GM23248 (cell line): ENCODE data around the gene RFX4. TPM values are rescaled to one million over a fixed set of nuclear protein-coding genes. Genes with fewer than 3 reads are reported as not detected.

Experiments used
- DNase-seq: peaks from one replicate; pipeline ENCODE4 v3.0.0-alpha.2; 2015
- H2AFZ ChIP-seq: fragments of 200-600 bp; sonication (generic); 2 replicates; pipeline ENCODE4 v1.6.1; 2016; ENCODE audit warnings: antibody characterized with exemption
- H3F3A ChIP-seq: fragments of 200-600 bp; sonication (generic); 2 replicates; pipeline ENCODE4 v1.6.1; 2016; ENCODE audit warnings: mild to moderate bottlenecking, antibody characterized with exemption, mixed run types; ENCODE audit not compliant: insufficient read depth
- H3K27ac ChIP-seq: fragments of 200-600 bp; sonication (generic); 2 replicates; pipeline ENCODE4 v1.5.1; 2016; ENCODE audit warnings: mild to moderate bottlenecking
- H3K27me3 ChIP-seq: fragments of 200-600 bp; sonication (generic); replicated peaks from 2 replicates; pipeline ENCODE4 v1.6.1; 2016; ENCODE audit warnings: mild to moderate bottlenecking; ENCODE audit not compliant: insufficient read depth
- H3K36me3 ChIP-seq: fragments of 200-600 bp; sonication (generic); 2 replicates; pipeline ENCODE4 v1.6.1; 2016; ENCODE audit warnings: low read depth, mild to moderate bottlenecking
- H3K4me1 ChIP-seq: fragments of 200-600 bp; sonication (generic); 2 replicates; pipeline ENCODE4 v1.6.1; 2016; ENCODE audit warnings: mild to moderate bottlenecking; ENCODE audit not compliant: insufficient read depth
- H3K4me2 ChIP-seq: fragments of 200-600 bp; sonication (generic); one replicate; pipeline ENCODE4 v1.6.1; 2016; ENCODE audit warnings: mild to moderate bottlenecking; ENCODE audit not compliant: unreplicated experiment
- H3K4me3 ChIP-seq: fragments of 200-600 bp; sonication (generic); 2 replicates; pipeline ENCODE4 v1.5.1; 2016; ENCODE audit warnings: mild to moderate bottlenecking
- H3K79me2 ChIP-seq: fragments of 200-600 bp; sonication (generic); 2 replicates; pipeline ENCODE4 v1.6.1; 2016; ENCODE audit warnings: mild to moderate bottlenecking; ENCODE audit not compliant: insufficient read depth
- H3K9ac ChIP-seq: fragments of 200-600 bp; sonication (generic); 2 replicates; pipeline ENCODE4 v1.6.1; 2016; ENCODE audit warnings: mild to moderate bottlenecking
- H3K9me2 ChIP-seq: fragments of 200-600 bp; sonication (generic); 2 replicates; pipeline ENCODE4 v1.6.1; 2016; ENCODE audit warnings: mixed run types, mild to moderate bottlenecking, moderate library complexity; ENCODE audit not compliant: insufficient read depth
- H3K9me3 ChIP-seq: fragments of 200-600 bp; sonication (generic); one replicate; pipeline ENCODE4 v1.6.1; 2017; ENCODE audit warnings: low read depth
- H4K20me1 ChIP-seq: fragments of 200-600 bp; sonication (generic); 2 replicates; pipeline ENCODE4 v1.6.0; 2016; ENCODE audit not compliant: insufficient read depth
- EZH2 ChIP-seq: fragments of 200-600 bp; sonication (generic); IDR thresholded peaks from 2 replicates; pipeline ENCODE4 v1.6.1; 2018; ENCODE audit warnings: antibody characterized with exemption, mild to moderate bottlenecking; ENCODE audit not compliant: insufficient read depth, poor library complexity, severe bottlenecking
- EZH2phosphoT487 ChIP-seq: fragments of 200-600 bp; sonication (generic); IDR thresholded peaks from 2 replicates; pipeline ENCODE4 v1.6.1; 2018; ENCODE audit warnings: antibody characterized with exemption, moderate library complexity, mild to moderate bottlenecking, low read depth; ENCODE audit not compliant: insufficient read depth
- WGBS, 2 experiments: methylation state at CpG; one replicate each; pipeline ENCODE4 v1.1.6; 2015 to 2017; ENCODE audit warnings: low lambda C conversion rate in 2 of 2, low coverage in 1 of 2; ENCODE audit errors: missing lambda C conversion rate in 2 of 2; 5-methylcytosine and 5-hydroxymethylcytosine counted together
- in situ Hi-C: fragments of 300-500 bp; cut with MboI; formaldehyde crosslinking; loops from 2 replicates; pipeline ENCODE4 v1.15.0; 2020
- polyA plus RNA-seq: library from polyadenylated mRNA; unstranded; fragments of >200 nt; fragmentation: Nextera tagmentation; extraction: Ambion mirVana; gene quantifications from 2 replicates; pipeline ENCODE4 v1.2.1, GENCODE V29; 2016
- total RNA-seq: library from RNA; depleted of rRNA; stranded (reverse); fragments of >200 nt; shearing (Covaris generic); gene quantifications from 2 replicates; pipeline ENCODE4 v1.2.3, GENCODE V29; 2014

The RFX4 gene
- total and polyA plus RNA-seq, 2 experiments from 2014 or later = not detected

DNA sequence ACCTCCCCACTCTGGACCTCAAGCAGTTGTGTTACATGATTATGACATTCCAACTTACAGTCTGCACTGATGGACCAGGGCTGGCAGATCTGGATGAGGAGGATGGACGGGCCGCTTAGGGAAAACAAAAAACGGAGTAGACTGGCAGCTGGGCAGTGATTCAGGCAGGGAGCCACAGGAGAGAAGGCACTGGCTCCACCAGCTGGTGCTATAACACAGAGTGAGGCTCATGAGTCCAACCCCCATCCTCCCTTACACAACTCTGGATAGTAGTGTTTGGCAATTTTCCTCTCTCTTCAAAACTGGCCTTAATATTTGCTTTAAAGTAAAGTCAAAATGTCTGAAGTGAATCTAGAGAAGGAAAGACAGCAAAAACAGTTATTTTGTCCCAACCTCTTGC is 181.9 kb downstream of the RFX4 start:
- Histone ChIP-seq H3K36me3 (no peaks in the 10 kb centered on the region), H3K27me3 (0 out of 2 replicates have a peak, but pooled peaks cover 4% of the 10 kb centered on the region), H4K20me1 (no peaks in the 10 kb centered on the region; the same call in 1 of the 2 replicates), H3K9me3 (no peaks in the 10 kb centered on the region), H3F3A (no peaks in the 10 kb centered on the region), H3K9me2 (no peaks in the 10 kb centered on the region), H3K27ac (no peak overlapping the region), H3K9ac (no peak overlapping the region), H3K4me1 (no peaks in the 10 kb centered on the region), H3K4me2 (no peak overlapping the region), H2AFZ (no peak overlapping the region), H3K4me3 (no peak overlapping the region), H3K79me2 (no peaks in the 10 kb centered on the region)
- peak; percentile 12 for DNase-seq
- in situ Hi-C loops = no loop called here
- 94 to 98% methylated on average over 3 of the region's 3 CpGs for WGBS, 2 experiments
- TF ChIP-seq EZH2phosphoT487 = no peak
- TF ChIP-seq EZH2 = no peak

DNA sequence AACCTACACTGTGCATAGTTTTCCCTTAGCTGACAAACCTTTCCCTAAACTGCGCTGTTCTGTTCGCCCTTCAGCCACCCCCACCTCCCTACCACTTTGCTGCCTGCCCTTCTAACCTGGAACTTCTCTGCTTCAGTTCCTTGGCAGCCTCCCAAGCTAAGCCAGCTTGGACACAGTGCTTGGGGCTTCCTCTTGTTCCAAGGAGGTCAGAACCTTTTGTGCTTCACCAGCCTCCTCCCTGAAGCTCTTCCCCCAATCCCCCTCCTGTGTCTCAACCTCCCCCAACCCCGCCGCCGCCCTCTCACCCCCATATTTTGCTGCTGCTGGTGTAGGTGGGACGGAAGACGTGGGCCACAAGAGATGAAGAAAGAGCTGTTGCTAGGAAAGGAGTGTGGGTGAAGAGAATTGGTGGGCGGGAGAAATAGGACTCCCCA is 183.6 kb downstream of the RFX4 start:
- no peaks in the 10 kb centered on the region for H3K36me3 ChIP-seq
- no peaks in the 10 kb centered on the region for H3F3A ChIP-seq
- H3K27me3 ChIP-seq = 0 out of 2 replicates have a peak, but pooled peaks cover 4% of the 10 kb centered on the region
- peak overlapping the region; percentile 51; the same call in 1 of the 2 replicates for H2AFZ ChIP-seq
- no peaks in the 10 kb centered on the region for H4K20me1 ChIP-seq
- H3K9ac ChIP-seq = no peak overlapping the region
- 29 to 38% methylated on average over 8 of the region's 8 CpGs for WGBS, 2 experiments
- in situ Hi-C loops = no loop called here
- no peak overlapping the region for H3K4me2 ChIP-seq
- H3K79me2 ChIP-seq = no peaks in the 10 kb centered on the region
- no peak for TF ChIP-seq EZH2
- no peak for TF ChIP-seq EZH2phosphoT487
- no peaks in the 10 kb centered on the region for H3K9me3 ChIP-seq
- H3K4me3 ChIP-seq = no peak overlapping the region
- peak; percentile 26 for DNase-seq
- no peaks in the 10 kb centered on the region for H3K4me1 ChIP-seq
- no peak overlapping the region for H3K27ac ChIP-seq
- no peaks in the 10 kb centered on the region for H3K9me2 ChIP-seq

DNA sequence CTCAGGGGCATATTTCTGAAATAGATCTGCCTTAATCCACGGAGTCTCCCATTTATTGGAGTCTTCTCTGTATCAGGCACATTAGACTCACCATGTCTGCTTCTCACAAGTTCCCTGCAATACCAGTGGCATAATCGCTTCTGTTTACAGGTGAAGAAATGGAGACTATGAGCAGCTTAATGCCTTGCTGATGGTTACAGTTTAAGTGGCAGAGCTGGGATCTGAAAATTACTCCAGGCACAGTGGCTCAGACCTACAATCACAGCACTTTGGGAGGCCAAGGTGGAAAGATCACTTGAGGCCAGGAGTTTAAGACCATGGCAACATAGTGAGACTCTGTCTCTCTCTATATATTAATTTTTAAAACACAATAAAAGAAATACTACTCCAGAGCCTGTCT is 184.4 kb downstream of the RFX4 start:
- DNase-seq = no peak
- in situ Hi-C loops = no loop called here
- no peaks in the 10 kb centered on the region for H3K9me3 ChIP-seq
- H2AFZ ChIP-seq = no peak overlapping the region
- H3K4me1 ChIP-seq = no peaks in the 10 kb centered on the region
- no peaks in the 10 kb centered on the region for H4K20me1 ChIP-seq
- H3K27me3 ChIP-seq = 0 out of 2 replicates have a peak, but pooled peaks cover 4% of the 10 kb centered on the region
- no peak overlapping the region for H3K4me3 ChIP-seq
- H3K9ac ChIP-seq = no peak overlapping the region
- H3K4me2 ChIP-seq = no peak overlapping the region
- H3K79me2 ChIP-seq = no peaks in the 10 kb centered on the region
- H3K36me3 ChIP-seq = no peaks in the 10 kb centered on the region
- WGBS, 2 experiments = 20 to 31% methylated on average over 2 of the region's 2 CpGs
- H3F3A ChIP-seq = no peaks in the 10 kb centered on the region
- H3K27ac ChIP-seq = no peak overlapping the region
- H3K9me2 ChIP-seq = no peaks in the 10 kb centered on the region
- no peak for TF ChIP-seq EZH2phosphoT487
- no peak for TF ChIP-seq EZH2

DNA sequence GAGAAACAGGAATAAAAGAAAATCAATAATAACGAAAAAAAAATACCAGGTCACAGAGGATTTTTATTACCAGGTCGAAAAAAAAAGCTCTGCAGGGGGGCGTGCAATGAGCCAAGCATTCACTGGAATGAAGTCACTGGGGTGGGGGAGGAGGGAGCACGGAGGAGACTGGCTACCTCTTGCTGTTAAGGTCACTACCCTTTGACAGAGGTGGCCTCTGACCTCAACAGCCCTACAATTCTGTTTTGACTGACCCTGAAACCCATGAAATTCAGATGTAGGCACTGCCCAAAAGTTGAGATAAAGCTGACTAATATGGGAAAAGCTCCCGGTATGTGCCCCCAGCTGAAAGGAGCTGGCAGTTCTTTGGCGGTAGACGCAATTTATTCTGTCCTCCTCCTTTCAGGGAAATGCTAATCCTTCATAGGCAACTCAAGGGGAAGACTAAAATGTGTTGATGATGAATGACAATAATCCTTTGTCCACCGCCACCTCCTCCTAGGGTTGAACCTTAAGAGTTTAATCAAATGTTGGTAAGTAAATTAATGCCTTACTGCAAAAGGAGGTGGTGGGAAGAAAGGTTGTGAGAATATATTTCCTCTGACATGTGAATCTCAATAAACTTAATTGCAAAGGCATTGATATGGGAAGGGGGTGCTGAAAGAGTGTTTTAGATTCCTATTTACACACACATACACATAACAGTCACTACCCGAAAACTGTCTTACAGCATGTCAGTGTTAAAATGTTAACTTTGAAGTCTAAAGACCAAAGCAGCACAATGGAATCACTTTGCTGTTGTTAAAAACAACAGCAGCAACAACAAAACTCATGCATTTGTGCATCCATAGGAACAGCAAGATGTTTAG is 185.4 kb downstream of the RFX4 start:
- WGBS, 2 experiments = 64 to 67% methylated on average over 9 of the region's 9 CpGs
- Histone ChIP-seq H3K9me2 (no peaks in the 10 kb centered on the region), H3K79me2 (no peaks in the 10 kb centered on the region), H3K36me3 (no peaks in the 10 kb centered on the region), H4K20me1 (no peaks in the 10 kb centered on the region), H3K27ac (no peak overlapping the region), H3K4me3 (no peak overlapping the region), H3F3A (no peaks in the 10 kb centered on the region), H3K4me1 (no peaks in the 10 kb centered on the region), H3K27me3 (0 out of 2 replicates have a peak, but pooled peaks cover 4% of the 10 kb centered on the region), H3K9me3 (no peaks in the 10 kb centered on the region), H3K4me2 (no peak overlapping the region), H2AFZ (no peak overlapping the region), H3K9ac (no peak overlapping the region)
- DNase-seq = no peak
- in situ Hi-C loops = no loop called here
- no peak for TF ChIP-seq EZH2
- no peak for TF ChIP-seq EZH2phosphoT487
